Activated T-helper 1 cell treated with anti-CD3 and anti-CD28 coated beads, Interleukin-2, amount 50 U/mL, for 16 hours (primary cell): ENCODE results near the gene UBD.

Experiments used
- DNase-seq, 2 donors: peaks; one replicate each; pipeline ENCODE4 v3.0.0-alpha.2; 2020; ENCODE audit warnings: low read depth in 1 of 2, low spot score in 1 of 2

Gene UBD

DNA sequence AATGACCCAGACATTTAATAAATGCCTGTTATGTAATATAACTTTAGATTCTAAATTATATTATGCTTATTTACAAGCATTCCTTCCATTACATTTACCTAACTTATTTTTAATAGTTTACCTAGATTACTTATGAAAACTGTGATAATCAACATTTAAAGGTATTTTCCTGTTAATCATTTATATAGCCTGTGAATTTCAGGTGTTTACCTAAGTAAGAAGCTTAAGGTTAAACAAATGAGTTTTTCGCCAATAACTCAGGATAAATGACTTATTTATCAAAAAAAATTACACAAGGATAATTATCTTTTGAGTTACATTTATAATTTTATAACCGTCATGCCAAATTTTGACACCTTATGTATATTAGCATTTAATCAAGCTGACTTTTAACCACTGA, 35.5 kb downstream of the UBD start:
- DNase-seq = no peak

- no peak for DNase-seq
Measured at GRCh38 chr6:29522227-29522626, 37.3 kb downstream of the UBD start.

- no peak for DNase-seq
Measured at GRCh38 chr6:29521006-29521680, 38.4 kb downstream of the UBD start.

DNA sequence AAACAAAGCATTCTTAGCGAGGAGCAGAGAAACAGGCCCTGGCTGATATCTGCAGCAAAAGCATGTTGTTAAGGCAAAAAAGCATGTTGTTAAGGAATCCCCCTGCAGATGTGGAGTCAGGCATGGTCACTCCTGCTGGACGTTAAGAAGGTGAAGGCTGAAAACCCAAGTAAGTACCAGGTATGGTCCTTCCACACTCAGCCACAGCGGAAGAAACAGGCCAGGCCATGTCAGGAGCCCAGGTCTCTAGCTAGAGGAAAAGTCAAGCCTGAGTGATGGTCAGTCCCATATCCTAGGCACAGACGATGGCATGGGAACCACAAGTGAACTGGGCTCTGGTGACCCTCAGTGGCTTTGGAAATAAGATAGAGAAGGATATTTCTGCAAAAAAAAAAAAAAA, 39.3 kb downstream of the UBD start:
- DNase-seq = no peak

DNA sequence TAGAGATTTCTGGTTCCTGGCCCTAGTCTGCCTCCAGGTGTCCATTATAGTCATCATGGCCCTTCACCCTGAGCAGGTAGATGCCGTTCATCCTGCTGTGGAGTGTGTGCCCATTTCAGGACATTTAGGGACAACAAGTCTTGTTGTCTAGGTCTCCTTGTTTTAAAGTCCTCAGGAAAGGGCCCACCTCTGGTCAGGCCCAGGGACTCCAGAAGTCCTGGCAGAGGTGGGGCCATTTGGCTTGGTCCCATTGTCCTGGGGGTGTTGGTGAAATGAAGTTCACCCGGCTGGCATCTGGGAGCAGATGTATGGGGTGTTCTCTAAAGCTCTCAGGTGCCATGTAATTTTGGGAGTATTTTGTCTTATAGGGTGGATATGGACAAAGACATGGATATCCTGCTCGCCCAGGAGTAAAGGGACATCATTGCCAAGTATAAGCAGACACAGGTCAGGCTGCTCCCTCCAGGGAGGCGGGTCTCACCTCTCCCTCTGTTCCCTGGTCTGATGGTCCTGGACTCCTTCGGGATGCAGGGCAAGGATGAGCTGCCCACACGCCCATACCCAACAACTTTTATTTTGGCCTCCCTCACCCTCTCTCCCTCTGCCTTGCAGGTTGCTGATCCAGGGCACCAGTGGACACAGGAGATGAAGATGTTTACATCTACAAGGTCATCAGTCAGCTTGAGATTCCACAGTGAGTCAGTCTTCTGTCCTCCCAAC, 40.1 kb downstream of the UBD start:
- no peak for DNase-seq

DNA sequence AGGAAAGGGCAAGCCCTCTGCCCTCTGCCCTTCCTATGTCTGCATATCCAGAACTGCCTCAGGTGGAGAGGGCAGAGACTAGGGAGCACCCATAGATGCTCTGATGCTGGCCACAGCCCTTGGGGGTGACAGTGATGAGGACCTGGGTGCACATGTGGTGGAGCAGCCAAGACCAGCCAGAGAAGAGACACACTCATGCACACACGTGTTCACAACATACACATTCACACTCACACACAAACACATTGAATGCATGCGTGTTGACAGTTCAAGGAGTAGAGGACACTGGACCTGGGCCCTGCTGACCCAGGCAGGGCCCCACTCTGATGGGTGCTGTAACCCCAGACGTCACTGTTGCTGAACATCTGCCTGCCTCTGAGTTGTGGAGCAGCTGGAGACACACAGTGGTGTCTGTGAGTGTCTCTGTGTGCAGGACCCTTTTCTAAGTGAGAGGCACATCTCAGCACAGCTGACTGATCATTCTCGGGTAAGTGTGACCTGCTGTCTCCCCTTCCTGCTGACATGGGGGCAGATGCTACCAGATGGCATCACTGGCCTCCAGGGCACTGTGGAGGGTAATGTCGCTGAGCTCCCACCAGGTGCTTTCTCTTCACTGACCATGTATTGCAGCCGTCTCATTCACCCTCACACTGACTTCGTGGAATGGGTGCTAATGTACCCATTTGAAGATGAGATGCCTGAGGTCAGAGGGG, 41.6 kb downstream of the UBD start:
- DNase-seq = no peak

DNA sequence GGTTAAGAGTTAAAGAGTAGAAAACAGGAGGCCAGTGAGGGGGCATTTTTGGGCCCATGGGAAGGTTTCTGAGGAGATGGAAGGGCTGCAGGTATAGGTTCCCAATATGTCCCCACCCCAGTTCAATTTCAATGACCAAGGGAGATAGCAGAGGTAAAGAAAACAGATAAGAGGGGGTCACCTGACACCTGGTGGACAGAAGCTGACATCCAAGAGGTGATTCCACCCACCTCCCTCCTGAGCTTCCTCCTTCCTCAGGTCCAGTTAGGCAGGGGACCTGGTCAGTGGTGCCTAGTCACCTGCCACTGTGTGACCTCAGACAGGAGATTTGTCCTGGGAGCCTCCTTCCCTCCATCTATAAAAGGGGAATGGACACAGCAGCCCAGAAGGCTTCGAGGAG, 42.3 kb downstream of the UBD start:
- no peak for DNase-seq

DNA sequence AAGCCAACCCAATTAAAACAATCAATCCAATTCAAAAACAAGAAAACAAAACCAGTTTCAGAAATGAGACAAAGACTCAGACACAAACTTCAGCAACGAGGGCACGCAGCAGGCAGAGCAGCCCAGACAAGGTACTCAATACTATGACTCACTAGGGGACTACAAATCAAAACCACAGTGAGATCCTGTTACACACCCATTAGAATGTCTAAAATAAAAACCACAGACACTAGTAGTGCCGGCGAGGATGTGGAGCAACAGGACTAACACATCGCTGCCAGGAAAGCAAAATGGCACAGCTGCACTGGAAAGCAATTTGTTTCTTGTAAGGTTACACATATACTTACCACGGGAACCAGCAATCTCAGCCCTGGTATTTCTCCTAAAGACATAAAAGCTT, 43.4 kb downstream of the UBD start:
- DNase-seq = no peak

DNA sequence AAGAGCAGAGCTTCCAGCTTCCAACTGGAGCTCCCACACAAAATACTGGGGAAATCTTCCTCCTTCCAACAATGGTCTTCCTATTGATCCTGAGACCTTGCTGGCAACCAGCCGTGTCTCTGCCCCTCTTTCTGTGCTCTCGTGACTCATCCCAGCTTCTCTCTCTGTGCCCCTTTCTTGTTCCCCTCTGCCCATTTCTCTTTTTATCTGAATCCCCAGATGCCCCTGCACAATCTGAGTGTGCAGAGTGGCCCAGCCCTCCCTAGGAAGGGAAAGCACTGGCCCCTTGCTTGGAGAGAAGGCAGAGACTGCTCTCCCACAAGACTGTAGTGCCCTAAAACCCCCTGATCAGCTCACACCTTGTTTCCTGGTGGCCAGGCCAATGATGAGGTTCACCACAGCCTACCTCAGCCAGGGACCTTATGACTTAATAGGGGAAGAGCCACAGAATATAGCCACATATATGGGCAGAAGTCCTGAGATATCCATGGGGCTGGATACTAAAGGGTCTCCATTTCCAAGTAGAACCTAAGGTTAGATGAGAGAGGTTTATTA, 48.7 kb downstream of the UBD start:
- no peak for DNase-seq

GRCh38 chr6:29510202-29510601, 49.3 kb downstream of the UBD start:
- DNase-seq = no peak

GRCh38 chr6:29509711-29510110, 49.8 kb downstream of the UBD start:
- DNase-seq = no peak

- DNase-seq = no peak
Measured at GRCh38 chr6:29509239-29509638, 50.3 kb downstream of the UBD start.

- DNase-seq = no peak
Measured at GRCh38 chr6:29507319-29507718, 52.2 kb downstream of the UBD start.

GRCh38 chr6:29506446-29507067, 53.0 kb downstream of the UBD start:
- DNase-seq = no peak

DNA sequence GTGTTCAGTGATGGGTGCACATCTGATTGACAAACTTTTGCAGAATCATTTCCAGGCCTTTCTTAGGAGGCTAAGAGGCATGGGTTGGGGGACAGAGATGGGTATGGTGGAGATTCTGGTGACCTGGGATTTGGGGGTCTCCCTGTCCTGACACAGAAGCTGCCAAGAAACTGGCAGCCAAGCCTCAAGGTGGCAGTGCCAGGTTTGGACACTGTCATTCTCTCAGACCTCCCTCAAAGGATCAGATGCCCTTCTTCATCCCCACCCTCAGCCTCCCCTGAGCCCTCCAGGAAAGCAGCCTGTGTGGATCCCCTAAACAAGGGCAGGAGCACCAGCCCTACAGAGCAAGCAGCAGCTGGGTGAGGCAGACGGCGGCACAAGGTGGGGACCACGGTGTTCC, 53.7 kb downstream of the UBD start:
- no peak for DNase-seq
